Measurements from ENCODE around the gene EXOC8. TPM values are rescaled to one million over a fixed set of nuclear protein-coding genes. Genes with fewer than 3 reads are reported as not detected.

The EXOC8 gene
- total RNA-seq, 1 experiment from 2014 or later: 12.7 TPM

GRCh38 chr1:231385416-231385748 is 47.7 kb upstream of the EXOC8 start:
- ChIA-PET CTCF (no interaction called here), RAD21 (ENCODE audit: low non-redundant PET in 1 of 2, low total read pairs in 2 of 2, uncharacterized antibody in 2 of 2, unreplicated experiment in 2 of 2) (no interaction called here), POLR2A (no interaction called here)
- Histone ChIP-seq H3K4me1 (ENCODE audit: control insufficient read depth in 1 of 2, insufficient read depth in 2 of 2, low read length in 2 of 2) (peaks cover 23 to 45% of the 10 kb centered on the region in 2 experiments), H3K4me2 (ENCODE audit: low read length) (0 out of 2 replicates have a peak overlapping the region, but pooled peaks have one; percentile 6), H2AFZ (ENCODE audit: low read depth, low read length, poor library complexity, severe bottlenecking) (no peak overlapping the region), H3K4me3 (replicated peaks in 1 of 2; ENCODE audit: low read depth in 1 of 2, low read length in 2 of 2) (no peak overlapping the region), H3K9me2 (ENCODE audit: insufficient read depth) (no peaks in the 10 kb centered on the region), H3K36me3 (ENCODE audit: control insufficient read depth in 1 of 2, insufficient read depth in 2 of 2, low read length in 2 of 2) (no peaks in the 10 kb centered on the region; a peak in 1 of 4 replicates), H3K27me3 (ENCODE audit: insufficient read depth, low read length) (no peaks in the 10 kb centered on the region), H3K79me2 (ENCODE audit: insufficient read depth, low read length) (peaks cover 98% of the 10 kb centered on the region), H3K27ac (ENCODE audit: low read depth, low read length) (no peak overlapping the region), H3K9me3 (ENCODE audit: control insufficient read depth in 1 of 2, insufficient read depth in 1 of 2, low read depth in 1 of 2, low read length in 2 of 2) (no peaks in the 10 kb centered on the region), H3K9ac (ENCODE audit: low read length) (no peak overlapping the region), H4K20me1 (ENCODE audit: insufficient read depth) (peaks cover 36% of the 10 kb centered on the region)
- no peak for TF ChIP-seq TCF7L2 (IDR thresholded peaks at IDR 0.05; ENCODE audit: borderline replicate concordance, extremely low read depth, insufficient read depth, insufficient read length)
- no peak for TF ChIP-seq ZFX (IDR thresholded peaks at IDR 0.05)
- TF ChIP-seq, protein P1, sequence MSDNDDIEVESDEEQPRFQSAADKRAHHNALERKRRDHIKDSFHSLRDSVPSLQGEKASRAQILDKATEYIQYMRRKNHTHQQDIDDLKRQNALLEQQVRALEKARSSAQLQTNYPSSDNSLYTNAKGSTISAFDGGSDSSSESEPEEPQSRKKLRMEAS (IDR thresholded peaks at IDR 0.05): no peak
- TF ChIP-seq YY1 (IDR thresholded peaks at IDR 0.05; ENCODE audit: extremely low read depth, insufficient replicate concordance, low read depth, low read length): no peak
- TF ChIP-seq POLR2A (IDR thresholded peaks at IDR 0.05; ENCODE audit: borderline replicate concordance, extremely low read depth, insufficient read depth, insufficient read length): no peak
- no peak for TF ChIP-seq EZH2 (IDR thresholded peaks at IDR 0.05)
- TF ChIP-seq SIN3A (IDR thresholded peaks at IDR 0.05; ENCODE audit: low read depth): no peak
- TF ChIP-seq EZH2phosphoT487 (IDR thresholded peaks at IDR 0.05; ENCODE audit: borderline replicate concordance): no peak
- no peak for TF ChIP-seq JUND (IDR thresholded peaks at IDR 0.05)
- TF ChIP-seq, protein P2, sequence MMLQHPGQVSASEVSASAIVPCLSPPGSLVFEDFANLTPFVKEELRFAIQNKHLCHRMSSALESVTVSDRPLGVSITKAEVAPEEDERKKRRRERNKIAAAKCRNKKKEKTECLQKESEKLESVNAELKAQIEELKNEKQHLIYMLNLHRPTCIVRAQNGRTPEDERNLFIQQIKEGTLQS (IDR thresholded peaks at IDR 0.05): no peak
- no peak for TF ChIP-seq POLR2AphosphoS5 (IDR thresholded peaks at IDR 0.05; ENCODE audit: low read depth, low read length)
- TF ChIP-seq, protein P3, sequence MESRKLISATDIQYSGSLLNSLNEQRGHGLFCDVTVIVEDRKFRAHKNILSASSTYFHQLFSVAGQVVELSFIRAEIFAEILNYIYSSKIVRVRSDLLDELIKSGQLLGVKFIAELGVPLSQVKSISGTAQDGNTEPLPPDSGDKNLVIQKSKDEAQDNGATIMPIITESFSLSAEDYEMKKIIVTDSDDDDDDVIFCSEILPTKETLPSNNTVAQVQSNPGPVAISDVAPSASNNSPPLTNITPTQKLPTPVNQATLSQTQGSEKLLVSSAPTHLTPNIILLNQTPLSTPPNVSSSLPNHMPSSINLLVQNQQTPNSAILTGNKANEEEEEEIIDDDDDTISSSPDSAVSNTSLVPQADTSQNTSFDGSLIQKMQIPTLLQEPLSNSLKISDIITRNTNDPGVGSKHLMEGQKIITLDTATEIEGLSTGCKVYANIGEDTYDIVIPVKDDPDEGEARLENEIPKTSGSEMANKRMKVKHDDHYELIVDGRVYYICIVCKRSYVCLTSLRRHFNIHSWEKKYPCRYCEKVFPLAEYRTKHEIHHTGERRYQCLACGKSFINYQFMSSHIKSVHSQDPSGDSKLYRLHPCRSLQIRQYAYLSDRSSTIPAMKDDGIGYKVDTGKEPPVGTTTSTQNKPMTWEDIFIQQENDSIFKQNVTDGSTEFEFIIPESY (IDR thresholded peaks at IDR 0.05; ENCODE audit: extremely low read depth, insufficient replicate concordance, low read length): no peak
- TF ChIP-seq CTCF (IDR thresholded peaks at IDR 0.05 in 2 of 3, conservative IDR thresholded peaks at IDR 0.05 in 1 of 3; ENCODE audit: borderline replicate concordance in 1 of 3, insufficient read depth in 1 of 3, low read depth in 2 of 3, low read length in 2 of 3): no peak
- DNase-seq (ENCODE audit: low read depth, low spot score) (no peak), ATAC-seq (0 out of 2 replicates have a peak, but pooled peaks have one; percentile 27)
- no TSS peak for BruUV-seq (replicated peaks)
- intact Hi-C loops (cut with micrococcal nuclease): no loop called here

Measured in HCT116 (cell line).